ENCODE measurements around the gene CD320. TPM values are rescaled to one million over a fixed set of nuclear protein-coding genes. Genes with fewer than 3 reads are reported as not detected.

The CD320 gene
- total RNA-seq, 4 donors from 2014 or later: 12.7 to 26.4 (median 18.2) TPM

DNA sequence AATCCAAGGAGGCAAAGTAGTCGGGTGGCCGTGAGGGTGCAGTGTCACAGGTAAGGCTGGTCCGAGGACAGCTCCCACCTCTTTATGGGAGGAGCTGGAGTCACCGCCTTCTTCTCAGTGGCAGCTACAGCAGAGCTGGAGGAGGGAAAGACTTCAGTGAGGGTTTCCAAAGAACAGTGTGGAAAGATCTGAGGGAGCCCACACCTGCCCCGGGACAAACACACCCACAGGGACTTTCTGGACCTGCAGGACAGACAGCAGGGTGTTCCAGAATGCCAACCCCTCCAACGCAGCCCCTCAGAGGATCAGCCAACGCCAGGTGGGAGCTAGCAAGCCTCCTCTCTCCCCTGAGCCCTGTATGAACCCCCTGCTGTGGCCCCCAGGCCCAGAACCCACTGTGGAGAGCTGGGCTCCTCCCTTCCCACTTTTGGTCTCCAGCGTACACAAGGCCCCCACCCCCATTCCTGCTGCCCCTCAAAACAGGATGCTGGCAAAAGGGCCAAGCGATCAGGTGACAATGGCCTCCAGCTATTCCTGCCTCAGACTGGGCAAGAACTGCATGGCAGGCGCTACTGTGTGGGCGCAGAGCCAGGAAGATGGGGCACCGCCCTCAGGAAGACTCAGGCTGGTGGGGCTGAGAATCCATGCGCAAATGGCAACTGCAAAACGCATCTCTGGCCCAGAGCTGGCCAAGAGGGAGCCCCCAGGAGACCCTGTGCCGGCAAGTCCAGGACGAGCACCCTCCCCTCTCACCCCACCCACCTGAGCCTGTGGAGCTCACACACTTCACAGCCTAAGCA lies 3.5 kb upstream of the CD320 start:
- H3K27ac ChIP-seq: no peak overlapping the region
- peaks cover 0 to 58% (median 0%) of the 10 kb centered on the region in 3 donors for H3K36me3 ChIP-seq
- H3K4me1 ChIP-seq: peaks cover 0 to 30% (median 12%) of the 10 kb centered on the region in 4 donors
- no peak for TF ChIP-seq POLR2A (IDR thresholded peaks at IDR 0.05)
- TF ChIP-seq, protein P1, sequence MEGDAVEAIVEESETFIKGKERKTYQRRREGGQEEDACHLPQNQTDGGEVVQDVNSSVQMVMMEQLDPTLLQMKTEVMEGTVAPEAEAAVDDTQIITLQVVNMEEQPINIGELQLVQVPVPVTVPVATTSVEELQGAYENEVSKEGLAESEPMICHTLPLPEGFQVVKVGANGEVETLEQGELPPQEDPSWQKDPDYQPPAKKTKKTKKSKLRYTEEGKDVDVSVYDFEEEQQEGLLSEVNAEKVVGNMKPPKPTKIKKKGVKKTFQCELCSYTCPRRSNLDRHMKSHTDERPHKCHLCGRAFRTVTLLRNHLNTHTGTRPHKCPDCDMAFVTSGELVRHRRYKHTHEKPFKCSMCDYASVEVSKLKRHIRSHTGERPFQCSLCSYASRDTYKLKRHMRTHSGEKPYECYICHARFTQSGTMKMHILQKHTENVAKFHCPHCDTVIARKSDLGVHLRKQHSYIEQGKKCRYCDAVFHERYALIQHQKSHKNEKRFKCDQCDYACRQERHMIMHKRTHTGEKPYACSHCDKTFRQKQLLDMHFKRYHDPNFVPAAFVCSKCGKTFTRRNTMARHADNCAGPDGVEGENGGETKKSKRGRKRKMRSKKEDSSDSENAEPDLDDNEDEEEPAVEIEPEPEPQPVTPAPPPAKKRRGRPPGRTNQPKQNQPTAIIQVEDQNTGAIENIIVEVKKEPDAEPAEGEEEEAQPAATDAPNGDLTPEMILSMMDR (IDR thresholded peaks at IDR 0.05): no peak
- no peak overlapping the region for H3K4me3 ChIP-seq
- no peaks in the 10 kb centered on the region for H3K9me3 ChIP-seq
- H3K27me3 ChIP-seq: no peaks in the 10 kb centered on the region
- peak in 2 of 3 donors; percentile 56 to 62 for DNase-seq

DNA sequence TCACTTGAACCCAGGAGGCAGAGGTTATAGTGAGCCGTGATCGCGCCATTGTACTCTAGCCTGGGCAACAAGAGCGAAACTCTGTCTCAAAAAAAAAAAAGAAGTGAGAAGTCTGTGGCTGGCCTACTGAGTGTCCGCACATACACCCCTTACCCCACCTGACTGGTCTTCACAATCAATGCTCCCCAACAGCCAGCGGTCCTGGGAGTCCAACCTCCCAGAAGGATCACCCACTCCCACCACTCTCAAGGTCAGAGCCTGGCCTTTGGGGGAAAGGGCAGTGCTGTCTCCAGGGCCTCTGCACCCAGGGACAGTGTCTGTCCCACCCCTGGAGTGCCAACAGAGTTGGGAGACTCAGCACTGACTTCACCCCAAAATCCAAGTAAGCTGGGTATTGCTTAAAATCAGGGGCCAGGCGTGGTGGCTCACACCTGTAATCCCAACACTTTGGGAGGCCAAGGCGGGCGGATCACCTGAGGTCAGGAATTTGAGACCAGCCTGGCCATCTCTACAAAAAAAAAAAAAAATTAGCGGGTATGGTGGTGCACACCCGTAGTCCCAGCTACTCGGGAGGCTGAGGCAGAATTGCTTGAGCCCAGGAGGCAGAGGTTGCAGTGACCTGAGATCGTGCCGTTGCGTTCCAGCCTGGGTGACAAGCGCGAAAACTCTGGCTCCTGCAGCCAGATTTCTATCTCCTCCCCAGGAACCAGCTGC lies 2.3 kb upstream of the CD320 start:
- DNase-seq: peak in 1 of 3 donors; percentile 28
- peaks cover 0 to 36% (median 14%) of the 10 kb centered on the region in 4 donors for H3K4me1 ChIP-seq
- TF ChIP-seq, protein P1 (IDR thresholded peaks at IDR 0.05): no peak
- TF ChIP-seq POLR2A (IDR thresholded peaks at IDR 0.05): no peak
- no peaks in the 10 kb centered on the region for H3K27me3 ChIP-seq
- no peak overlapping the region for H3K4me3 ChIP-seq
- H3K9me3 ChIP-seq: no peaks in the 10 kb centered on the region
- no peak overlapping the region for H3K27ac ChIP-seq
- peaks cover 0 to 56% (median 0%) of the 10 kb centered on the region in 3 donors for H3K36me3 ChIP-seq

DNA sequence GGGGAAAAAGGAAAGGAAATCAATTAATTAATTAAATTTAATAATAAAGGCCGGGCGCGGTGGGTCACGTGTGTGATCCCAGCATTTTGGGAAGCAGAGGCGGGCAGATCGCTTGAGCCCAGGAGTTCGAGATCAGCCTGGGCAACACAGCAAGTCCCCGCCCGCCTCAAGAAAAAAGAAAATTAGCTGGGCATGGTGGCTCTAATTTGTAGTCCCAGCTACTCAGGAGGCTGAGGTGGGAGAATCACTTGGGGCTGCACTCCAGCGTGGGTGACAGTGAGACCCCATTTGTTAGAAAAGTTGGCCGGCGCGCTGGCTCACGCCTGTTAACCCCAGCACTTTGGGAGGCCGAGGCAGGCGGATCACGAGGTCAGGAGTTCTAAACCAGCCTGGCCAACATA lies 733 bp upstream of the CD320 start:
- TF ChIP-seq POLR2A (IDR thresholded peaks at IDR 0.05): no peak
- TF ChIP-seq, protein P1 (IDR thresholded peaks at IDR 0.05): no peak
- peak overlapping the region in 2 of 4 donors; percentile 73 to 86 for H3K27ac ChIP-seq

DNA sequence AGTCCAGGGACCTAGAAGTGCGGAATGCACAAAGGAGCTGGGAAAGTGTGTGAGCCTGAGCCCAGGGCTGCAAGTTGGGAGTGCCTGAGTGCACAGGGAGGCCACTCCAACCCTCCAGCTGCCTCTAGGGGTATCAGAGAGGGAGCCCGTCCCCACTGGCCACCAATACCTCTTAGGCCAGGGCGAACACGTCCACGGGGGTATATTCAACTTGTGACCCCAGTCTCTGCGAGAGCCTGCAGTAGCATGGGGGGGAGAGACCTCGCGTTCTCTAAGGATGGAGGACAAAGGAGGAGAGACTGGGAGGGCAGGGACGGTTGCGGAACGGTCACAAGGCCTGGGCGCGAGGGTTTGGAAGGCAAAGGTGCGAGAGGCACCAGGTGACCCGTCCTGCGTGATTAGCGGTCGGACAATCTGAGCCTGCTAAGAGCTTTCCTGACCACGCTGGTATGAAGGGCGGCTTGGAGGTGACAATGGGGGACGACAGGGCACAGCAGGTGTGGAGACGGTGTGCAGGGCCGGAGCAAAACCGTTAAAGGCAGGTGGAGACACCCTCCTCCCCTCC lies 676 bp downstream of the CD320 start:
- no peak for DNase-seq
- Histone ChIP-seq H3K9me3 (no peaks in the 10 kb centered on the region), H3K27me3 (no peaks in the 10 kb centered on the region), H3K4me1 (peaks cover 0 to 36% (median 14%) of the 10 kb centered on the region in 4 donors), H3K27ac (peak overlapping the region in 3 of 4 donors; percentile 66 to 86 (median 73)), H3K4me3 (peak overlapping the region; percentile 43 to 77 (median 68)), H3K36me3 (peaks cover 0 to 26% (median 0%) of the 10 kb centered on the region in 3 donors)
- TF ChIP-seq POLR2A (IDR thresholded peaks at IDR 0.05): no peak

More for the DNA sequence above, 733 bp upstream of the CD320 start:
- Histone ChIP-seq H3K4me3 (peak overlapping the region; percentile 43 to 77 (median 68)), H3K9me3 (no peaks in the 10 kb centered on the region), H3K4me1 (peaks cover 0 to 36% (median 14%) of the 10 kb centered on the region in 4 donors), H3K36me3 (peaks cover 0 to 40% (median 0%) of the 10 kb centered on the region in 3 donors), H3K27me3 (no peaks in the 10 kb centered on the region)
- peak in 1 of 3 donors; percentile 42 for DNase-seq

DNA sequence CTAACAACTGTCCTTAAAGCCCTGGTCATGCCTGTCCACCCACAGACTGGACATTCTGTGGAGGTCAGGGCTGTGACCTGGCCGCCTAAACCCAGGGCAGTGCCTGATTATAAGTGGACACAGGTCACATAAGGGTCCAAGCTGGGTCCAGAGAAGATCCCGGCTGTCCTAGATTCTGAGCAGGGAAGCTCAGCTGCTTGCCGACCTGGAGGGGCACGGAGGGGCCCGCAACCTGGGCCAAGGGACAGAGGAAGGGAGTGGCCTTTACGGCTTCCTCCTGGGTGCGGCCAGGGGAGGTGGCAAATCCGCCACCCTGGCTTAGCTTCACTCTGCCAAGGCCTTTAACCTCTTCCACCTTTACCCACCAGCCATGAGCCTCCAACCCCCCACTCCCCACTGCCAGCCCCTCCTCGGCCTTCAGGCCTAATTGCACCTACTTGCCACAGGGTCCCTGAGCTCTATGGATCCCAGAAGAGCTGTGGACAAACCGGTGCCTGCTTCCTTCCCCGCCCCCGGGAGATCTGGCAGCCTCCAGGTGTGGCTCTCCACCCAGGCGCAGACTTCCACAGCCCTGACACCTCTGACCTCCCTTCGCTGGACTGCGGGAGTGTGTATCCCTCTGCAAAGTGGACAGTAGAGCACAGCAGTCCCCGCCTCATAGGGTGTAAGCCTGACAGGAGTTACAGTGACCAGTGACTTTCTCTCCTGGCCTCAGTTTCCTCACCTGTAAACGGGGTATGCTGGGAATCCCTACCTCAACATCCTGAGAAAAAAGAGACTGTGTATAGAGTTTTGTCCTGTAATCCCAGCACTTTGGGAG lies 1.7 kb downstream of the CD320 start:
- Histone ChIP-seq H3K9me3 (no peaks in the 10 kb centered on the region), H3K36me3 (peaks cover 0 to 20% (median 0%) of the 10 kb centered on the region in 3 donors), H3K4me1 (peaks cover 0 to 36% (median 14%) of the 10 kb centered on the region in 4 donors), H3K4me3 (peak overlapping the region in 2 of 4 donors; percentile 0 to 1), H3K27ac (peak overlapping the region in 1 of 4 donors; percentile 25), H3K27me3 (no peaks in the 10 kb centered on the region)
- no peak for TF ChIP-seq POLR2A (IDR thresholded peaks at IDR 0.05)
- TF ChIP-seq, protein P1 (IDR thresholded peaks at IDR 0.05): no peak
- DNase-seq: peak in 1 of 3 donors; percentile 45
